Activated CD4-positive, alpha-beta memory T cell treated with anti-CD3 and anti-CD28 coated beads for 36 hours (primary cell): ENCODE data around the gene TIPARP. TPM values are rescaled to one million over a fixed set of nuclear protein-coding genes. Genes with fewer than 3 reads are reported as not detected.
"Not testable (repeated sequence)": the region's sequence is repeated elsewhere in the genome, so short reads cannot be mapped to it uniquely, and the experiment has no call there.

Source experiments
- CTCF ChIA-PET: fragments of 350-600 bp; sonication (Branson Sonifier 250); formaldehyde crosslinking; loops from one replicate; lab custom pipeline; 2021; ENCODE audit warnings: antibody characterized with exemption, inconsistent platforms; lab: Charles Lee
- POLR2A ChIA-PET: fragments of 350-600 bp; sonication (Branson Sonifier 250); formaldehyde crosslinking; loops from one replicate; lab custom pipeline; 2021; ENCODE audit warnings: antibody characterized with exemption; lab: Charles Lee
- DNase-seq: peaks from one replicate; pipeline ENCODE4 v3.0.0-alpha.2; 2020
- H3K27ac Mint-ChIP-seq: one replicate; pipeline ENCODE4 v1.8.0; 2021; ENCODE audit warnings: mixed read lengths
- H3K27me3 Mint-ChIP-seq: one replicate; pipeline ENCODE4 v1.8.0; 2021; ENCODE audit warnings: mixed read lengths
- H3K36me3 Mint-ChIP-seq: one replicate; pipeline ENCODE4 v1.8.0; 2021; ENCODE audit warnings: mixed read lengths
- H3K4me1 Mint-ChIP-seq: one replicate; pipeline ENCODE4 v1.8.0; 2021; ENCODE audit warnings: low read depth, mixed read lengths
- H3K4me3 Mint-ChIP-seq: one replicate; pipeline ENCODE4 v1.8.0; 2021; ENCODE audit warnings: mild to moderate bottlenecking, mixed read lengths
- H3K9me3 Mint-ChIP-seq: one replicate; pipeline ENCODE4 v1.8.0; 2021; ENCODE audit warnings: mixed read lengths
- intact Hi-C: fragments of 100-400 bp; cut with micrococcal nuclease; formaldehyde crosslinking; loops from one replicate; pipeline ENCODE4 v1.15.1; 2023
- total RNA-seq, 2 experiments: library from RNA; stranded (reverse); gene quantifications; one replicate each; pipeline ENCODE4 v1.2.3, GENCODE V29; 2021

TIPARP gene
- total RNA-seq, 2 experiments from 2014 or later, result 15.7 to 17.7 TPM

DNA sequence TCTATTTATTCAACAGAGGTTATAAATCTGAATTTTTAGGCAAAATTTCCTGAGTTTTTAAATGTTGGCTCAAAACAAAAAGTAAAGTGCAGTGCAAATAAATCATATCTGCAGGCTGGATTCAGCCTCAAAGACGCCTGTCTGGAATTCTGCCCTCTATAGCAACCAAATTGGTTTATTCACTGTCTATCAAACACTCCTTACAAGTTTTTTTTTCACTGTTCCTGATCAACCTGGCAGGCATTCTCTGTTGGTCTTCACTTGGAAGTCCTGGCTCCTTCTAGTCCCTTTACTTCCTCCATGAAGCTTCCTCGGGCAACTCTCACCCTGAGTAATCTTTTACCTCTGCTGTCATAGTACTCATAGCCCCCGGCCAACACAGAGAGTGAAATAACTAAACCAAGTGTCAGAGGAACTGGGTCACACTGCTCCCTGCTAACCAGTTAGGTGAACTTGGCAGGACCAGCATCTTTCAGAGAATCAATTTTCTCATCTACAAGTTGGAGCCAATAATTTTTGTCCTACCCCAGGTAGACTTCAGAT is 36.8 kb upstream of the TIPARP start:
- Mint-ChIP-seq H3K27me3 (no peaks in the 10 kb centered on the region), H3K4me1 (no peaks in the 10 kb centered on the region), H3K4me3 (no peak overlapping the region), H3K27ac (no peak overlapping the region), H3K36me3 (no peaks in the 10 kb centered on the region), H3K9me3 (no peaks in the 10 kb centered on the region)
- no peak for DNase-seq
- CTCF ChIA-PET, result no interaction called here
- POLR2A ChIA-PET, result no interaction called here
- intact Hi-C loops, result no loop called here

DNA sequence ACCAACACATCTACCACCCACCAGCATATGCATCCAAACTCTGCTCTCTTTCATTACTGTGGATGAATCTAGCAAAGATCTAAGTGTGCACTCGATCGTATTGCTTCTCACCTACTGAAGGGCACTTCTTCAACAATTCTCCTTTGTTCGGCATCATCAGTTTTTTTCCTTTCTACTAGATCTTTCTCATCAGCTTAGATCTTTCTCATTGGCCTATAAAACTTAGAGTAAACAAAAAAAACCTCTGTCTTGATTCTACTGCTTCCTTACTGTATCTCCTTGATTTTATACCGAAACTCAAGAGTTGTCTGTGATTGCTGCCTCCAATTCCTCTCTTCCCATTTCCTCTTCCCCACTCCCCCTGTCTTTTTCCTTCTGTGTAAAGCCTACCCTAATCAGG is 36.1 kb upstream of the TIPARP start:
- ChIA-PET CTCF (no interaction called here), POLR2A (no interaction called here)
- no peaks in the 10 kb centered on the region for H3K36me3 Mint-ChIP-seq
- no peak for DNase-seq
- no peaks in the 10 kb centered on the region for H3K9me3 Mint-ChIP-seq
- no peak overlapping the region for H3K27ac Mint-ChIP-seq
- no peaks in the 10 kb centered on the region for H3K4me1 Mint-ChIP-seq
- no peaks in the 10 kb centered on the region for H3K27me3 Mint-ChIP-seq
- intact Hi-C loops, result no loop called here
- H3K4me3 Mint-ChIP-seq, result no peak overlapping the region

DNA sequence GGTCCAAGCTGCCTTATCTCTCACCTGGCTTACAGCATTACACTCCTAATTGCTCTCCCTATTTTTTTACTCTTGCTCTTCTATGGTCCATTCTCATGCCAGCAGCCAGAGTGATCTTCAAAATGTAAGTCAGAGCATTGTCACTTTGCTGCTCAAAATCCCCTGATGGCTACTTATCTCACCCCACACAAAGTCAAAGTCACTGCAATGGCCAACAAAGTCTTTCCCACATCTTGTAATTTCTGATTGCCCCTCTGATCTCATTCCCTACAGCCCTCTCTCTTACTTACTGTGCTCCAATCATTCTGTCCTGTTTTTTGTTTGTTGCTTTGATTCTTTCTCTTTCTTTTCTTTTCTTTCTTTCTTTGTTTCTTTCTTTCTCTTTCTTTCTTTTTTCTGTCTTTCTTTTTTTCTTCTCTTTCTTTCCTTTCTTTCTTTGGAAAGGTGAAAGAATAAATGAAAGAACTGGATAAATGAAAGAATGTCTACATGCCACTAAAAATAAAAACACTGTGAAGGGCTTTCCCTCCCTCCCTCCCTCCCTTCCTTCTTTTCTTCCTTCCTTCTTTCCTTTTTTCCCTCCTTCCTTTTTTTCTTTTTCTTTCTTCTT is 34.9 kb upstream of the TIPARP start:
- H3K36me3 Mint-ChIP-seq, result no peaks in the 10 kb centered on the region
- intact Hi-C loops, result no loop called here
- ChIA-PET POLR2A (no interaction called here), CTCF (no interaction called here)
- H3K4me1 Mint-ChIP-seq, result peaks cover 8% of the 10 kb centered on the region
- no peaks in the 10 kb centered on the region for H3K9me3 Mint-ChIP-seq
- no peak overlapping the region for H3K4me3 Mint-ChIP-seq
- no peak for DNase-seq
- no peak overlapping the region for H3K27ac Mint-ChIP-seq
- H3K27me3 Mint-ChIP-seq, result no peaks in the 10 kb centered on the region

DNA sequence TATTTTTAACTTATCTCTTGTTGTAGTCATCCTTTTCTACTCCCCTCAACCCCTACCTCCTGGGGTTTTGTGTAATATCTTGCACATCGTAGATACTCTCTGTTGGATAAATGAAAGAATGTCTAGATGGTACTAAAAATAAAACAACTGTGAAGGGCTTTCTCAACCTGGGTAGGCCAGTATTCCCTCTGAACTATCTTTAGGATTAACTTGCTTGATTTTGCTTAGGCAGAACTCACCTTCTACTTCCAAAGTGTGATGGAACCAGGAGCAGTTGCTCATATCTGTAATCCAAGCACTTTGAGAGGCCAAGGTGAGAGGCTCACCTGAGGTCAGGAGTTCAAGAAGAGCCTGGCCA is 32.8 kb upstream of the TIPARP start:
- Mint-ChIP-seq H3K36me3 (no peaks in the 10 kb centered on the region), H3K4me1 (peaks cover 8% of the 10 kb centered on the region), H3K27me3 (no peaks in the 10 kb centered on the region), H3K4me3 (no peak overlapping the region), H3K27ac (no peak overlapping the region), H3K9me3 (peaks cover under 1% of the 10 kb centered on the region)
- POLR2A ChIA-PET, result no interaction called here
- no peak for DNase-seq
- CTCF ChIA-PET, result interaction anchor here (0.7 kb wide), 1 partner anchor 149 kb away, joined by 3 read pairs; no protein-coding TSS in a partner anchor
- intact Hi-C loops, result no loop called here

GRCh38 chr3:156642750-156643728 is 31.4 kb upstream of the TIPARP start:
- no peaks in the 10 kb centered on the region for H3K36me3 Mint-ChIP-seq
- ChIA-PET POLR2A (no interaction called here), CTCF (interaction anchor here (1.0 kb wide), 1 partner anchor 32 kb away, joined by 4 read pairs; the partner anchor contains the start of gene TIPARP)
- intact Hi-C loops, result no loop called here
- H3K27me3 Mint-ChIP-seq, result no peaks in the 10 kb centered on the region
- H3K4me3 Mint-ChIP-seq, result no peak overlapping the region
- H3K9me3 Mint-ChIP-seq, result peaks cover 4% of the 10 kb centered on the region
- no peak for DNase-seq
- peaks cover 10% of the 10 kb centered on the region for H3K4me1 Mint-ChIP-seq
- H3K27ac Mint-ChIP-seq, result no peak overlapping the region

GRCh38 chr3:156643729-156644389 is 30.5 kb upstream of the TIPARP start:
- Mint-ChIP-seq H3K27ac (peak overlapping the region; percentile 28), H3K36me3 (no peaks in the 10 kb centered on the region), H3K9me3 (peaks cover 4% of the 10 kb centered on the region), H3K4me1 (peaks cover 10% of the 10 kb centered on the region), H3K4me3 (no peak overlapping the region), H3K27me3 (no peaks in the 10 kb centered on the region)
- peak; percentile 56 for DNase-seq
- POLR2A ChIA-PET, result no interaction called here
- CTCF ChIA-PET, result interaction anchor here (1.0 kb wide), 1 partner anchor 31 kb away, joined by 4 read pairs; the partner anchor contains the start of gene TIPARP
- intact Hi-C loops, result no loop called here

DNA sequence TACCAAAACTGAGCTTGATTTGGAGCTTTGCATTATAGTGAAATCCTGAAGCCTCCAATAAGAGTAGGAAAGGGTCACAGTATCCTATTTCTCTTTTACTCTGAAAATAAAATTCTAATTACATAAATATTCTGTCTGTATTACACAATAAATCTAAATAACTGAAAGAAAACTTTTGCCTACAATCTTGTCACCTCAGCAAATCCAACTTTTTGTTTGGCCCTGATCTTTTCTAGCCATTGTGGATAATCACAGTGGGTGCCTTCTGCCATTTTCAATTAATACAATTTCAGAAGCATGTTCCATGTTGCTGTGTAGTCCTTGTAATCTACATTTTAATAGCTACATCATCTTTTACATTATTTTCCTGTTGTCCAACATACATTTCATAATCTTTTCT is 29.4 kb upstream of the TIPARP start:
- Mint-ChIP-seq H3K9me3 (peaks cover 4% of the 10 kb centered on the region), H3K36me3 (no peaks in the 10 kb centered on the region), H3K4me1 (peaks cover 10% of the 10 kb centered on the region), H3K27me3 (no peaks in the 10 kb centered on the region), H3K27ac (no peak overlapping the region), H3K4me3 (no peak overlapping the region)
- intact Hi-C loops, result no loop called here
- ChIA-PET POLR2A (no interaction called here), CTCF (no interaction called here)
- DNase-seq, result no peak

- H3K4me1 Mint-ChIP-seq, result peaks cover 10% of the 10 kb centered on the region
- ChIA-PET POLR2A (interaction anchor here (0.7 to 1.3 kb wide), 2 partner anchors 15 to 91 kb away, joined by 3 read pairs; partner anchors contain the start of gene SSR3), CTCF (interaction anchor here (1.0 kb wide), 1 partner anchor 28 kb away, joined by 4 read pairs; the partner anchor contains the start of gene TIPARP)
- peaks cover 4% of the 10 kb centered on the region for H3K9me3 Mint-ChIP-seq
- intact Hi-C loops, result no loop called here
- no peaks in the 10 kb centered on the region for H3K27me3 Mint-ChIP-seq
- H3K4me3 Mint-ChIP-seq, result no peak overlapping the region
- H3K36me3 Mint-ChIP-seq, result no peaks in the 10 kb centered on the region
- H3K27ac Mint-ChIP-seq, result no peak overlapping the region
- no peak for DNase-seq
Measured at GRCh38 chr3:156646958-156647357, 27.4 kb upstream of the TIPARP start.

- ChIA-PET CTCF (interaction anchor here (0.9 to 1.0 kb wide), 2 partner anchors 27 to 489 kb away, joined by 3 to 4 read pairs; partner anchors contain the start of gene TIPARP), POLR2A (interaction anchor here (0.6 to 1.3 kb wide), 3 partner anchors 14 to 786 kb away, joined by 3 read pairs; partner anchors contain the start of gene SSR3)
- no peak for DNase-seq
- Mint-ChIP-seq H3K4me3 (no peak overlapping the region), H3K27me3 (no peaks in the 10 kb centered on the region), H3K9me3 (peaks cover 4% of the 10 kb centered on the region), H3K27ac (no peak overlapping the region), H3K36me3 (no peaks in the 10 kb centered on the region), H3K4me1 (peaks cover 10% of the 10 kb centered on the region)
- intact Hi-C loops, result no loop called here
Measured at GRCh38 chr3:156648086-156648485, 26.3 kb upstream of the TIPARP start.

GRCh38 chr3:156649681-156650080 is 24.7 kb upstream of the TIPARP start:
- ChIA-PET CTCF (no interaction called here), POLR2A (no interaction called here)
- no peak overlapping the region for H3K27ac Mint-ChIP-seq
- no peak overlapping the region for H3K4me3 Mint-ChIP-seq
- intact Hi-C loops, result no loop called here
- no peaks in the 10 kb centered on the region for H3K36me3 Mint-ChIP-seq
- no peak for DNase-seq
- H3K27me3 Mint-ChIP-seq, result no peaks in the 10 kb centered on the region
- peaks cover 2% of the 10 kb centered on the region for H3K4me1 Mint-ChIP-seq
- peaks cover 4% of the 10 kb centered on the region for H3K9me3 Mint-ChIP-seq

DNA sequence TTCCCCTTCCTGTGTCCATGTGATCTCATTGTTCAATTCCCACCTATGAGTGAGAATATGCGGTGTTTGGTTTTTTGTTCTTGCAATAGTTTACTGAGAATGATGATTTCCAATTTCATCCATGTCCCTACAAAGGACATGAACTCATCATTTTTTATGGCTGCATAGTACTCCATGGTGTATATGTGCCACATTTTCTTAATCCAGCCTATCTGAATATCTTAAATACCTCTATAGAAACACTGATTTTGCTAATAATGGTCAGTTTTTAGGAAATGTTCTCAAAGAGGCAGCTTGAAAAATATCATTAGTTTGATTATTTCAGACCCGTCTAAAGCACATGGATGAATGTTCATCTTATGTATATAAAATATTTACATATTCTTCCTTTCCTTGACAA is 21.7 kb upstream of the TIPARP start:
- H3K4me1 Mint-ChIP-seq, H3K36me3 Mint-ChIP-seq, CTCF ChIA-PET, H3K4me3 Mint-ChIP-seq, H3K27ac Mint-ChIP-seq, H3K9me3 Mint-ChIP-seq, POLR2A ChIA-PET, DNase-seq, H3K27me3 Mint-ChIP-seq, intact Hi-C loops: not testable (repeated sequence)

DNA sequence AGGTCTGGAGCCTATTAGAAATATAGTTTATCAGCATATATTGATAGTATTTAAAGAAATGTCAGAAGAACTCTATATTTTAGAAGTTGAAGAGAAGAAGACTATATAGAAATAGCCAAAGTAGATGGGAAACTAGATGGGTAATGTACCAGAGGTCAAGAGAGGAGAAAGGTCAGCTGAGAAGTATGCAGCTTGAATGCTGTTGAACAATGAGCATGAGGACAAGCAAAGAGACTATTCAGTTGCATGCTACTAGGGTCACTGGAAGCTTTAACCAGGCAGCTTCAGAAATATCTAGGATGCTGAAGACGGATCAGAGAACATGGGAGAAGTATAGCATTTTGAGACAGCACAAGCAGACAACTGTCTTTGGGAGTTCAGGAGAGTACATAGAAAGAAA is 19.6 kb upstream of the TIPARP start:
- no peak overlapping the region for H3K27ac Mint-ChIP-seq
- no peaks in the 10 kb centered on the region for H3K4me1 Mint-ChIP-seq
- H3K27me3 Mint-ChIP-seq, result no peaks in the 10 kb centered on the region
- no peak for DNase-seq
- ChIA-PET POLR2A (no interaction called here), CTCF (no interaction called here)
- no peaks in the 10 kb centered on the region for H3K36me3 Mint-ChIP-seq
- intact Hi-C loops, result no loop called here
- no peaks in the 10 kb centered on the region for H3K9me3 Mint-ChIP-seq
- H3K4me3 Mint-ChIP-seq, result no peak overlapping the region
